Ishikawa (cell line): ENCODE results near the gene GRIN2A.

ENCODE experiments used
- CEBPB ChIP-seq: IDR thresholded peaks from 2 replicates; pipeline ENCODE4 v1.6.1; 2012
- CREB1 ChIP-seq: IDR thresholded peaks from 2 replicates; pipeline ENCODE4 v1.6.1; 2012; ENCODE audit warnings: low read depth
- EGR1 ChIP-seq: IDR thresholded peaks from 2 replicates; pipeline ENCODE4 v1.6.1; 2012
- EP300 ChIP-seq: IDR thresholded peaks from 2 replicates; pipeline ENCODE4 v1.6.1; 2012; ENCODE audit warnings: borderline replicate concordance
- FOXM1 ChIP-seq: IDR thresholded peaks from 2 replicates; pipeline ENCODE4 v1.6.1; 2012; ENCODE audit warnings: low read depth, borderline replicate concordance
- NFIC ChIP-seq: IDR thresholded peaks from 2 replicates; pipeline ENCODE4 v1.6.1; 2012
- RAD21 ChIP-seq: IDR thresholded peaks from 2 replicates; pipeline ENCODE4 v1.6.1; 2012; ENCODE audit warnings: low read depth
- TAF1 ChIP-seq: IDR thresholded peaks from 2 replicates; pipeline ENCODE4 v1.6.1; 2012; ENCODE audit warnings: low read depth, mild to moderate bottlenecking
- TCF12 ChIP-seq: IDR thresholded peaks from 2 replicates; pipeline ENCODE4 v1.6.1; 2012; ENCODE audit warnings: low read depth
- TEAD4 ChIP-seq: IDR thresholded peaks from 2 replicates; pipeline ENCODE4 v1.6.1; 2012
- YY1 ChIP-seq: IDR thresholded peaks from 2 replicates; pipeline ENCODE4 v1.6.1; 2012; ENCODE audit warnings: low read depth
- ZBTB7A ChIP-seq: IDR thresholded peaks from 2 replicates; pipeline ENCODE4 v1.6.1; 2012; ENCODE audit warnings: low read depth
- TF ChIP-seq, protein P1 (sequence below): IDR thresholded peaks from 2 replicates; pipeline ENCODE4 v1.6.1; 2012
- TF ChIP-seq, protein P2 (sequence below): IDR thresholded peaks from 2 replicates; pipeline ENCODE4 v1.6.1; 2012; ENCODE audit warnings: low read depth, mild to moderate bottlenecking

DNA sequence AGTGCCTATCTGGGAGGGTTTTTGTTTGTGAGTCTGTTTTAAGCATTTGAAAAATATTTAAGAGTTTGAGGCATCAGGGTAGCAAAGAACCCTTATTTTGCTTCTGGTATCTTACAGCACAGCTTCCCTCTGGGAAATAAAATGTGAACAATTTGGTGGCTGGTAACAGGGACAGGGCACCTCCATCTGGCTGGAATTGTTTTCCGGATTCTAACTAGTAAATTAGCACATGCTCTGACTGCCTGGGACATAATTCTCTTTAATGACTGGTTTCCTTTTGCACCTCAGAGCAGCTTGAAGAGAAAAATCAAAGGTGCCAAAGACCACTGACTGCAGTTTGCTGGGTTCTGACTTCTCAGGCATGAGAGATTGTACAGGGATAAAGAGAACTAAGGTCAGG is 469.1 kb downstream of the GRIN2A start:
- TF ChIP-seq TEAD4: no peak
- TF ChIP-seq CEBPB: no peak
- TF ChIP-seq TAF1: no peak
- TF ChIP-seq, protein P1, sequence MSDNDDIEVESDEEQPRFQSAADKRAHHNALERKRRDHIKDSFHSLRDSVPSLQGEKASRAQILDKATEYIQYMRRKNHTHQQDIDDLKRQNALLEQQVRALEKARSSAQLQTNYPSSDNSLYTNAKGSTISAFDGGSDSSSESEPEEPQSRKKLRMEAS: no peak
- TF ChIP-seq ZBTB7A: no peak
- no peak for TF ChIP-seq CREB1
- TF ChIP-seq FOXM1: no peak
- no peak for TF ChIP-seq EP300
- TF ChIP-seq RAD21: no peak
- TF ChIP-seq EGR1: no peak
- no peak for TF ChIP-seq YY1
- TF ChIP-seq, protein P2, sequence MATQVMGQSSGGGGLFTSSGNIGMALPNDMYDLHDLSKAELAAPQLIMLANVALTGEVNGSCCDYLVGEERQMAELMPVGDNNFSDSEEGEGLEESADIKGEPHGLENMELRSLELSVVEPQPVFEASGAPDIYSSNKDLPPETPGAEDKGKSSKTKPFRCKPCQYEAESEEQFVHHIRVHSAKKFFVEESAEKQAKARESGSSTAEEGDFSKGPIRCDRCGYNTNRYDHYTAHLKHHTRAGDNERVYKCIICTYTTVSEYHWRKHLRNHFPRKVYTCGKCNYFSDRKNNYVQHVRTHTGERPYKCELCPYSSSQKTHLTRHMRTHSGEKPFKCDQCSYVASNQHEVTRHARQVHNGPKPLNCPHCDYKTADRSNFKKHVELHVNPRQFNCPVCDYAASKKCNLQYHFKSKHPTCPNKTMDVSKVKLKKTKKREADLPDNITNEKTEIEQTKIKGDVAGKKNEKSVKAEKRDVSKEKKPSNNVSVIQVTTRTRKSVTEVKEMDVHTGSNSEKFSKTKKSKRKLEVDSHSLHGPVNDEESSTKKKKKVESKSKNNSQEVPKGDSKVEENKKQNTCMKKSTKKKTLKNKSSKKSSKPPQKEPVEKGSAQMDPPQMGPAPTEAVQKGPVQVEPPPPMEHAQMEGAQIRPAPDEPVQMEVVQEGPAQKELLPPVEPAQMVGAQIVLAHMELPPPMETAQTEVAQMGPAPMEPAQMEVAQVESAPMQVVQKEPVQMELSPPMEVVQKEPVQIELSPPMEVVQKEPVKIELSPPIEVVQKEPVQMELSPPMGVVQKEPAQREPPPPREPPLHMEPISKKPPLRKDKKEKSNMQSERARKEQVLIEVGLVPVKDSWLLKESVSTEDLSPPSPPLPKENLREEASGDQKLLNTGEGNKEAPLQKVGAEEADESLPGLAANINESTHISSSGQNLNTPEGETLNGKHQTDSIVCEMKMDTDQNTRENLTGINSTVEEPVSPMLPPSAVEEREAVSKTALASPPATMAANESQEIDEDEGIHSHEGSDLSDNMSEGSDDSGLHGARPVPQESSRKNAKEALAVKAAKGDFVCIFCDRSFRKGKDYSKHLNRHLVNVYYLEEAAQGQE: no peak
- TF ChIP-seq NFIC: no peak
- TF ChIP-seq TCF12: no peak
